NOMO-1 treated with dmso at 0.1 percent for 144 hours (cell line): Measurements from ENCODE around the gene OGFRL1.
"Not testable (repeated sequence)": the region's sequence is repeated elsewhere in the genome, so short reads cannot be mapped to it uniquely, and the experiment has no call there.

Experiments used
- DNase-seq: peaks from one replicate; lab custom pipeline; 2025; ENCODE audit not compliant: unreplicated experiment; lab: John Stamatoyannopoulos, UW

Gene OGFRL1

GRCh38 chr6:71288228-71289038, at the start of gene OGFRL1:
OGFRL1 (plus strand) TSS chr6:71288811; CDS start chr6:71288937, 126 bp downstream.
- DNase-seq: peak; percentile 68

GRCh38 chr6:71239694-71240093, 48.9 kb upstream of the OGFRL1 start:
- DNase-seq: no peak

- no peak for DNase-seq
These were observed 43.2 kb upstream of the OGFRL1 start for GRCh38 chr6:71245265-71246049.

- no peak for DNase-seq
These were observed 42.0 kb upstream of the OGFRL1 start for GRCh38 chr6:71246596-71246995.

DNA sequence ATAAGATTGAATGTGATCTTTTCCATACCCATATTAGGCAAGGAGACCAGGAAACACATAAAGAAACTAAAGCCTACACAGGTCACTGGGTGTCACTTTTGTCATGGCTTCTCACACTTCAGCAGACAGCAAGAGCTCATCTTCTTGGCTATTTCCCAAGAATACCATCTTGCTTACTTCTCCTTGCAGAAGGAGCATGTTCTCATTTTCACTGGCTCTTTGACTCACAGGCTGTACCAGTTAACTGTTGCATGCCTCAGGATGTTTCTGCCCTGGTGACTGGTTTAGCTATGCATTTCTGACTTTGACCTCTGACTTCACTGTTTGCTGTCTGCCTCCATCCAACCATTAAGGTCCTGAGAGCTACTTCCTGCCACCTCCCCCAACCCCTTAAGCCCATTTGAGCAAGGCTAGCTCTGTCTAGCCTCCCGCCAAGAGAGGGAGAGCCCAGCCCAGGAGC, 40.3 kb upstream of the OGFRL1 start:
- peak; percentile 69 for DNase-seq

- no peak for DNase-seq
These were observed 39.6 kb upstream of the OGFRL1 start for GRCh38 chr6:71248878-71249544.

GRCh38 chr6:71250099-71250602, 38.5 kb upstream of the OGFRL1 start:
- peak; percentile 77 for DNase-seq

- DNase-seq: peak; percentile 14
These were observed 36.2 kb upstream of the OGFRL1 start for GRCh38 chr6:71252410-71252809.

GRCh38 chr6:71252960-71253359, 35.7 kb upstream of the OGFRL1 start:
- no peak for DNase-seq

DNA sequence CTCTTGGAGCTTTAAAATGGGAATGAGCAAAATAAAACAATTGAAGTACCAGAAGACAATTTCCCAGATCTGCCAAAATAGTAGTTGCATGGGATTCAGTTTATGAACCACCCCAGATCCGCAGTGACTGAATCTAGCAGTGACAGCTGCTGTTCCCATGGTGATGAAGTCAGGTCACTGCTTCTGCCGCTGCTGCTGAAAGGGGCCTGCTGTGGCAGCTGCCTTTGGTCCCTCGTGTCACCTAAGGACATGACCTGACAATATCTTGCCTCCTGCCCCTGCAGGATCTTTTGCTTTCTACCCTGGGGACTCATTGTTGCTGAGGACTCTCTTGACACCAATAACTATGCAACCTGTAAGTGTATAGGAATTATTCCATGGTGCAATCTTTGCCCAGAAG, 34.3 kb upstream of the OGFRL1 start:
- DNase-seq: no peak

DNA sequence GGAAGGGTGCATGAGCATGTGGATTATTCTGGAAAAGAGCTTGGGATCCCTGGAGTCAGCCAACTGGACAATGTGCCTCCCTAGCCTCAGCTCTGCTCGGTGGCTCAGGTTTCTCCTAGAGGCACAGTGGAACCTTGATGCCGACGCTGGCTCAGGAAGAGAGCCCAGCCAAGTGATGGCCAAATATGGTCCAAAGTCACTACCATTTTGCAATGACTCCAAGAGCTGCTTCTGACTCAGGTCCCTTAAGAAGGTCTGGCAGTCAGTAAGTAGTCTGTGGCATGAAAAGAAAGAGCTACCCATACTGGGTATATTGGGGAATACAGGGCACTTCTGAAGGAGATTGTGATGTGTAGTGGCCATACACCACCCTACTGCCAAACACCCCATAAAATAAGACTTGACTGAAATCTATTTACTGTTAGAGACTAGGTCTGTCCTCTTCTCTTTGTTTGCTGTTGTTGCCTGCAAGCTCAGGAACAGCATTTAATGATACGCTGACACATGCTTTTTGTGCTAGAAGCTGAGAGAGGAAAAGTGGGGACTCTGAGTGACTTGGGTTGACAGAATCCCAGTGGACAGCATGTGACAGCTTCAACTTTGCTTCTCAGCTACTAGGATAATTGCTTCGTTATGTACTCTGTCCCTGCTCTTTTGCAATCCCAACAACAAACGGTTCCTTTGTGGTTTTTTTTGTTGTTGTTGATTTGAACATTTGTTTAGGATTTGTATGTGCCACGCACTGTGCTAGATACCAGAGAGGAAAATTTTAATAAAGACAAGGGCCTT, 30.3 kb upstream of the OGFRL1 start:
- no peak for DNase-seq

- DNase-seq: no peak
These were observed 28.6 kb upstream of the OGFRL1 start for GRCh38 chr6:71259888-71260604.

DNA sequence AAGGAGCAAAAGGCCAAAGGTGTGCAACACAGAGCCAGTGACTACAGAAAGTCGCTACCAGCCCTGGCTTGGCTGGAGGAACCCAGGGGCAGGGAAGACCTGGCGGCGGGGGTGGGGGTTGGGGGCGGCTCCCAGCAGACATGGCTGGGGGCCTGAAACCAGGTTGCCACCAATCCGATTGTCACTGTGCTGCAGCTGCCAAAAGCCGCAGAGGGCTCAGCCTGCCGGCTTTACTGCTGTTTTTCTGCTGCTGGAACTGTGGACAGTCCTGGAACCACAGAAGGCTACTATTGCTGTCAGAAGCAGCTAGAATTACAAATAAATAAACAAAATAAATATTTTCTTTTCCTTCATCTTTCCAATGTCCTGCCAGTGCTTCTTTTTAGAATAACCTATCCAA, 25.7 kb upstream of the OGFRL1 start:
- DNase-seq: no peak

GRCh38 chr6:71266392-71266791, 22.2 kb upstream of the OGFRL1 start:
- DNase-seq: not testable (repeated sequence)

- DNase-seq: no peak
These were observed 19.7 kb upstream of the OGFRL1 start for GRCh38 chr6:71268735-71269437.

DNA sequence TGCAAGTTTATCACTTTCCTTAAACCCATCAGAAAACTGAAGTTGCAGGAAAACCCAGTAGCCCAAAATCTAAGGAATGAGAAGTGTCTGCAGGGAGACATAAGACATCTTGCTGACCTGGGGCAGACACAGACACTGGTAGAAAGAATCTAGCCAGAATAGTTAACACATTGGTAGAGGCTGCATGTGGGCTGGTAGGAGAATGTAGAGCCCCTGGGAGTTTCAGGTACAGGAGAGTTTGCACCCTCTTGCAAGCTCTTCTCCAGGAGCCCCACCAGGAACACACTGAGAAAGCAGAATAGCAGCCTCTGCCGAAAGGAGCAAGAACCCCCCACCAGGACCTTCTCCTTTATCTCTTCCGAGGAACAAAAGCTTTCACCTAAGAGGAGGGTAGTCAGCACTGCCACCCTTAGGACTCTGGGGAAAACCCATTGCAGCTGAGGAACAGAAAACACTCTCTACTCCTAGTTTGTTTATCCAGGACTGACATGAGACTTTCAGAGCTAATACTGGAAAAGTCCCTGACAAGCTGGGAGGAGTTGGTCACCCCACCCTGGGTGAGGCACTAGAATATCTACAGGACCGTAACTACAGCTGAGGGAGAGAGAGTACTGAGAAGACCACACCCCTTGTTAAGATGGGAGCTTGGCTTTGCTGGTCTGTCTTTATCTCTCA, 10.5 kb upstream of the OGFRL1 start:
- no peak for DNase-seq

GRCh38 chr6:71279321-71279720, 9.3 kb upstream of the OGFRL1 start:
- DNase-seq: no peak

- no peak for DNase-seq
These were observed 8.9 kb upstream of the OGFRL1 start for GRCh38 chr6:71279740-71280139.

GRCh38 chr6:71280701-71281100, 7.9 kb upstream of the OGFRL1 start:
- no peak for DNase-seq
